Kidney capillary endothelial cell (primary cell): ENCODE data around the gene CHCHD1.
"Not testable (repeated sequence)": the region's sequence is repeated elsewhere in the genome, so short reads cannot be mapped to it uniquely, and the experiment has no call there.

Experiments used
- DNase-seq: peaks from one replicate; pipeline ENCODE4 v3.0.0-alpha.2; 2018; ENCODE audit warnings: low spot score

Gene CHCHD1

DNA sequence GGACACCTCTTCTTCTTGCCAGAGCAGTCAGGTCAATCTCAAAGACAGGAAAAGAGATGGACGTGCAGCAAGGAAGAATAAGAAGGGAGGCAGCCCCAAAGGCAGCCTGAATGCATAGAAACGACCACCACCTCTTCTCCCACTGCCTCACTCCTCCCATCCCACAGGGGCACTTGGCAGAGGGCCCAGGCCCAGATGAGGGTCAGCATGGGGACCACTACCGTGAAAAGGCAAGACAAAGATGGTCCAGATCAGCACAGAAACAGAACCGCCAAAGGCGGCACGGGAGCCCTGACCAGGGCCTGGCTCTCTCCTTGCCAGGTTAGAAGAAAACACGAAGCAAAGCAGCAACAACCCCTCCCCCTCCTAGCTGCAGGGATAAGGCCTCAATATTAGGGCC, 31.5 kb downstream of the CHCHD1 start:
- no peak for DNase-seq

DNA sequence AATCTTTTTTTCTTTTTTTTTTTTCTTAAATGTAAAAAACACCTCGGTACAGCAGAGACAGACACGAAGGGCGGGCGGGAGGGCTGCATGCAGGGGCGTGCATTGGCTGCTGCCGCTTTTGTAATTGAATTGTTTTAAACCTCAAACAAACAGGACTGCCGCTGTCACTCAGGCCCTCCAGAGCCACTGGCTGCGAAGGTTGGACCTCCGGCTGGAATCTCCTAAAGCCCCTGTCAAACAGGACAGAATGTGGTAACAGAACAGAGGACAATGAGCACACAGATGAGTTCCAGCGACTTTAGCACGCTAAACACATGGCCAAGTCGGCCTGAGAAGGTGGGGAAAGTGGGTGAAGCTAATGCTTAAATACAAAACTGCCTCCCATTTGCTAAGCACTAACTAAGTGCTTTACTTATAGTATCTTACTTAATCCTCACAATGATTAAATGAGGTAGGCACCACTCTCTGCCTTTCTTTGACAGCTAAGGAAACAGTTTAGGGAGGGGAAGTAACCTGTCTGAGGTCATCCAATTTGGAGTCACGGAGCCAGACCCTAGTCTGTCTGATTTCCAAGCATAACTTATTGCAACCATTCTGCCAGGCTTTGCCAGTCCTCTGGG, 32.5 kb downstream of the CHCHD1 start:
- DNase-seq = no peak

DNA sequence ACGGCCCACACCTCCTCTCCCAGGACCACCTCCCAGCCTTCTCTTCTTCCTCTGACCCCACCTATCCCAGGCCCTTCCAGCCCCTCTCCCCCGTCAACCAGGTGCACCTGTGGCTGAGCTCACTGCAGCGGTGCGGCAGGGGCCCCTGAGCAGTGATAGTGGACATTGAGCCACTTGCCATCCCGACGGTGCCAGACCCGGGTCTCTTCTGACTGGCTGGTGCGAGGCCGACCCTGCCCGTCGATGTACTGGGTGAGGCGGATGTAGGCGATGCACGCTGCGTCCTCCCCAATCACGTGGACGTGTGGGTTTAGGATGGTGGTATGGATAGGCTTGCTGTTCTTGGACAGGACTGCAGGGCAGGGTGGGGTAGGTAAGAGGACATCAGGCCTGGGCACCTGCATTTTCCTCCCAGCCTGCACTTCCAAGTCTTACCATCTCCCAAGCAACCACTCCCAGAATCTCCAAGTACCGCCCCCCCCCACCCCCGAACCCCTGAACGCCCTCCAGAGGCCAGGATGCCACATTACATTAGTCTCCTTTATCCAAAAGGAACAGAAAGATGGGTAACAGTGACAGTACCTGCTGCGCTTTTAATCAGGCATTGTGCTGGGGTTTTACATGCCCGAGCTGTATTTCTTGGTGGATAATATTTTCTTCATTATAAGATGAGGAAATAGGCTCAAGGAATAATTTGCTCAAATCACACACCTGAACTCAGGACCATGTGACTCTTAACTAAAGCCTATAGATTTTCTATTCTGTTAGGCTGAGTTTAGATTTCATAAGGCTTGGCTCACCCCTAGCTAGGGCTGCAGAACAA, 33.3 kb downstream of the CHCHD1 start:
- DNase-seq = no peak

DNA sequence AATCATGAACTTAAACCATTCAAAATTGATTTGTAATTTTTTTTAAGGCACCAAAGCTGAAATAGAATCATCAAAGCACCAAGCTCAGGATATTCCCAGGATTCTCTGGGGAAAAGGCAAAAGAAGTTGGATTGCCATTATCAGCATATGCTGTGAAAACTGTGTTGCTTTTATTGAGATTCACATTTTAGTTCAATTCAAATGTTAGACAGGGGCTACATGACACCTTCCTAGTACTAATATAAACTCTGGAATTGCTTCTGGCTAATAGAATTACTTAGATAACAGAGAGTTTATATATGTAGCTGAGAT, 33.8 kb downstream of the CHCHD1 start:
- DNase-seq = no peak

DNA sequence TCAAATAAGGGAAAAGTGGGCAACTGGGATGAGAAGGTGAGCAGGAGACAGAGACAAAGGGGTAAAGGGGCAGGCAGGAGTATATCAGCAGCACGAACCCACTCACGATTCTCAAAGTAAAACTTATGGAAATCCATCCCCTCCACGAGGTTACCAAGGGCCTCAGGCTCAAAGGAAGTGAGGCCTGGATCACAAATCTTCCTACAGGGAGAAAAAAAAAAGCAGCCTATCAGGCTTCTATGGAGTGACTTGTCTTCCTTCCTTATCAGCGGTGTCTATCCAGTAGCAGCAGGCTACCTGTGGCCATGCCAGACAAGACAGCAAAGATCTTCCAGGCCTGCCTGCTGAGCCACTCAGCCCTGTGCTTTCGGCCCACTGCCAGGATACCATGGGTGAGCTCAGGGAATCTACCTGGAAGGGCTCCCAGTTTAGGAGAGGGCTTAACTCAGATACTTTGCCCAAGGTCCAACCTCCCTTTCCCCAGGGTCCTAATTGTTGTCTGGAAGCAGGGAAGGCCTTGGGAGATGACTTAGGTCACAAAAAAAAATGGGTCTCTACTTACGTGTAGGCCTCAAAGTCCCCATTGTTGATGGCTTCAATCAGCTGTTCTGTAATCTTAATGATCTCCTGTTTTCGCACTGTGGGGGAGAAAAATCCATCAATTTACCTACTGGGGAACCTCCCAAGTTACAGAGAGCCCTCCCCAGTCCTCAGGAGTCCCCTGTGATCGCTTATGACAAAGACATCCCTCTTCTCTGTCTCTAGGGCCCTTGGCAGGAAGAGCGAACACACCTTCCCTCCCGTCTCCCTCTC, 35.3 kb downstream of the CHCHD1 start:
- no peak for DNase-seq

DNA sequence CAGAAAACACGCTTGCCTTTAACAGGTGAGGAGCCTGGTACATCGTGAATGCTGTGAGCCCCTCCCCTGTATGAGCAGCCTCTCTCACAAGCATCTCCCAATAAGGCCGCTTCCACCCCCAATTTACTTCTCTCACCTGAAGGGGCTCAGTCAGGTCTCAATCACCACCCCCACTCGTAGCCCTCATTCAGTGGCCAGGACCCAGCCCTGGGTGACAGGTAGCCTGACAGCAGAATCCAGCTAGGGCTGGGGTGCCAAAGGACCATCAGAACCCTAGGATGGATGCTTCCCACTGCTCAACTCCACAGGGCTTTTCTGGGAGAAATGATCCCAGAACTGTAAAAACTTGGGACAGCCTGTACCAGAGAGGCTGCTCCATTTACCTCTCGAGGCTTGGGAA, 36.0 kb downstream of the CHCHD1 start:
- no peak for DNase-seq

DNA sequence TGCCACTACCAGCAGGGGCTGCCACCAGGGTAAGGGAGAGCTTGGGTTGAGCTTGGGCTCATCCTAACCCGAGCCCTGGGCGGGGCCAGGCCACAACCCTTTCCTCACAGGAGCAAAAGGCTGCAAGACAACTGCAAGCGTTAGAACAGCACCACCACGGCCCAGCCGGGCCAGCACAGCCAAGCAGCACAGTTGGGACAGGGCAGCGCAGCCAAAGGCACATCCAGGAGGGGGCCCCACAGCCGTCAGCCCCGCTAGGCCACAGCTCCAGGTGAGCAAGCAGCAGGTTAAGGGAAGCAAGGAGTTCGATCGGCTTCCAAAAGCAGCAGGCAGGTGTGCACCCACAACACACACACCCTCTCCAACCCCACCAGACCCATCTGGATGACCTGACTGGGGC, 36.6 kb downstream of the CHCHD1 start:
- no peak for DNase-seq

DNA sequence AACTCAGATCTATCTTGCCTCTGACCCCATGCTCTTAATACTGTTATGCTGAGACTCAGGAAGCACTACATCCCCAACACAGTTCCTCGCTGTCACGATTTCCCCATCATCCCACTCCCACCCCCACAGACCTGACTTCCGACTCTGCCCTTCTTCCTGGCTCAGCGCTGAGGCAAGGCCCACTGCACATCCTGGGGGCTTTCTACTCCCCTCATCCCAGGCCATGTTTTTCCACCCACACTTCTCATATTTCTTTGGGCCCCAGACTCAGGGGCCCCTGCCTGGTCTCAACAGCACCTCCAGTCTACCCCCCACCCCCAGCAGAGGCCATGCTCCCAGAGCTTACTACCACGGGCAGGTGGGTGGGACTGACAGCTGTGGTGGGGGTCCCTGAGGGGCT, 37.2 kb downstream of the CHCHD1 start:
- no peak for DNase-seq

DNA sequence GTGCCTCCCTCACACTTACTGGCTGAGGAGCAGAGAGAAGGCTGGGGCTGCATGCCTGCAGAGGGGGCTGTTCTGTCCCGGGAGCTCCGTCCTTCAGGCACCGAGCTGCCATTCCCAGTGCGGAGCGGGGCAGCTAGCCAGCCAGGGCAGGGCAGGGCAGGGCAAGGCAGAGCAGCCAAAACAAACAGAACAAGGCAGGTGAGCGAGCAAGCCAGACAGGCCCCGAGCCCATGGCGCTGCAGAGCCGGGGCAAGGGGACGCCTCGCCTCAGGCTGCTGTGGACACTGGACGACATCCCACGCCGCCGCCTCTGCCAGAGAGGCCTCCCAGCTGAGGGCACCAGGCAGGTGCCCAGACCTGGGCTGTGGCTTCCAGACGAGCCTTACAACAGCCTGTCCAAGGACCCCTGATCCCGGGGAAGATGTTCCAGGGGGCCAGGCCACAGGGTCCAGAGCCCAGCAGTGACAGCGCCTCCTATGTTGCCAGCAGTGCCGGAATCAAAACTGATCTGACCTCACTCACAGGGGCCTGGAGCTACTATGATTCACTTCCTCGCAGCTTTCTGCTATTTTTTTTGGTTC, 37.8 kb downstream of the CHCHD1 start:
- no peak for DNase-seq

DNA sequence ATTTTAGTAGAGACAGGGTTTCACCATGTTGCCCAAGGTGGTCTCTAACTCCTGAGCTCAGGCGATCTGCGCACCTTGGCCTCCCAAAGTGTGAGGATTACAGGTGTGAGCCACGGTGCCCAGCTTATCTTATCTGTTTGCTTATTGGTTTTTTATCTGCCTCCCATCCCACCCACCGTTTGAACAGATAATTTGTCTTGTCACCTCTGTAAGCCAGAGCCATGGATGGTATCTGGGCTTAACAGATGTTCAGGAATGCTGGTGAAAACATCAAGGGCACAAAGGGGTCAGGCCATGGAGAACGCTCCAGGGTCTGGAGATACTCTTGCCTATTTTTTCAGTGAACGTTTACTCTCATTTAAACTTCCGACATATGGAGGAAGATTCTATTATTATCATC, 41.5 kb downstream of the CHCHD1 start:
- DNase-seq = no peak

DNA sequence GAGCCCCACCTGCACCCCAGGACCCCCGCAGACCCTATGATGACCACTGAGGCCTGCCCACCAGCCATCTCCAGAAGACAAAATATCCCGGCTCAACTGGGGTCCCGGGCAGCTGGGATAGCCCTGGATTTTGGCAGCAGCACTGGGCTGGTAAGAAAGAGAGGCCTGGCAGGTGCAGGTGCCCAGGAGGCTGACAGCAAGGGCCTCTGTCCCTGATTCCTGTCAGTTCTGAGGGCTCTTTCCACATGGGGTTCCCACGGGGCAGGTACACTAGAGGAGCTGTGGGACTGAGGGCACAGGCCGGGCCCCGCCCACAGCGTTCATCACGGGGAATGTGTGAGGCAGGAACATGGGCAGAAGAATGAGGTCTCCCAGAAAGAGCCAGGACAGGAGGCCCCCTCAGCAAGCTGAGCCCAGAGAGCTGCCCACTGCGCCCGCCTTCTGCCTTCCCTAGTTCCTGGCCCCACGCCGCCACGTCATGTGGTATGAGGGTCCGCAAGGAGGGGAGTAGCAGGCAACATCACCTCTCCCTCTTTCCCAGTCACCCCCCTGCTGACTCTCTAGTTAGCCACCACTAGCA, 42.4 kb downstream of the CHCHD1 start:
- DNase-seq = no peak

DNA sequence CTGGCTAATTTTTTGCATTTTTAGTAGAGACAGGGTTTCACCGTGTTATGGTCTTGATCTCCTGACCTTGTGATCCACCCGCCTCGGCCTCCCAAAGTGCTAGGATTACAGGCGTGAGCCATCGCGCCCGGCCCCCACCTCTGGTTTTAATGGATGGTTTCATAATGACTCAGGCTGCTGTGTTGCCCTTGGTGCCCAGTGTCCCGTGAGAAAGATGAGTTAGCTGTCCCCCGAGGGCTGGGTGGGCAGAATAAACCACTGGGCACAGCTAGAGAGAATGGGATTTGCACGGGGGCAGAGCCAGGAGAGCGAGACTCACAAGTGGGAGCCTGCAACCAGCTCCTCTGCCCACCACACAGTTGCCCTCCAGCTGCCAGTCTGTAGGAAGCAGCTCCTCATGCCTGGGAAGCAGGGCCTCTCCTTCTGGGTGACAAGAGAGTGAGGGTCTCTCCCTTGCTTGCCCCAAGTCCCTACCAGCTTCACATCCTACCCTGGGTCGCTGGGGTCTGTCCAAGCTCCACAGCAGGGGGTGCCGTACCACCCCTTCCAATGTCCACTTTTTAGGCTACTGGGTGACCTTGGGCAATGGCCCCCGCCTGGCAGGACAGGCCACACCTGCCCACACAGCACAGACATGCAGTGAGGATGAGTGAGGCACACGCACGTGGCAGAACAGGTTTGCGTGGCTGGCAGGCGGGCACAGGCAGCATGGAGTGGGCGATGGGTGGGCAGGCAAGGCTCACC, 45.7 kb downstream of the CHCHD1 start:
- DNase-seq = no peak

DNA sequence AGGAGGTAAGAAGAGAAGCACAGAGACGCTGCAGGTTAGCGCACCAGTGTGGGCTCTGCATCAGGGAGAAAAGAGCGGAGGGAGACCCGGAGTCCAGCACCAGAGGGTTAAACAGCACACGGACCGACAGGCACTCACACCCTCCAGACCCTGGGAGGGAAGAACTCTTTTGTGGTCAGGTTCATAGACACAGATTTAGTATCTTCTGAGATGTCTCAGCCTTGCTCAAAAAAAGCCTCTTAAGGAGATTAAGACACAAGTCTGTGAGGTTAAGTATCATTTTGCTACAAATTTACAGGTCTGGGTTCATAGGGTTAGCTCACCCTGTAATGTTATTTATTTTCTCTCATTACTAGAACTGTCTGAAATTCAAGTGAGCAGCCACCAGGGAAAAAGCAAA, 46.3 kb downstream of the CHCHD1 start:
- no peak for DNase-seq

DNA sequence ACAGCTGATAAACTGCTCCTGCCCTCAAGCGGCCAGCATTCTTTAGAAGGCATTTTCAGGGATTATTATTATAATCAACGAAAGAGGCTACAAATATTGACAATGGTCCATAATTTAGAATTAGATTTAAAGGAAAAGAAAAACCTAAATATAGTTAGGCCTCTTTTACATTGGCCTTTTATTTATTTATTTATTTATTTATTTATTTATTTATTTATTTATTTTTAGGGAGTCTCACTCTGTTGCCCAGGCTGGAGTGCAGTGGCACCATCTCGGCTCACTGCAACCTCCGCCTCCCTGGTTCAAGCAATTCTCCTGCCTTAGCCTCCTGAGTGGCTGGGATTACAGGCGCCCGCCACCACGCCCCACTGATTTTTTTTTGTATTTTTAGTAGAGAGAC, 47.2 kb downstream of the CHCHD1 start:
- not testable (repeated sequence) for DNase-seq
